GM19043 (cell line): ENCODE data around the gene BMPR1B.

Source experiments
- ATAC-seq: cut with Tn5 transposase; IDR thresholded peaks from one replicate; pipeline ENCODE4 v1.9.1; 2021; ENCODE audit warnings: low read depth; ENCODE audit not compliant: unreplicated experiment

The BMPR1B gene

DNA sequence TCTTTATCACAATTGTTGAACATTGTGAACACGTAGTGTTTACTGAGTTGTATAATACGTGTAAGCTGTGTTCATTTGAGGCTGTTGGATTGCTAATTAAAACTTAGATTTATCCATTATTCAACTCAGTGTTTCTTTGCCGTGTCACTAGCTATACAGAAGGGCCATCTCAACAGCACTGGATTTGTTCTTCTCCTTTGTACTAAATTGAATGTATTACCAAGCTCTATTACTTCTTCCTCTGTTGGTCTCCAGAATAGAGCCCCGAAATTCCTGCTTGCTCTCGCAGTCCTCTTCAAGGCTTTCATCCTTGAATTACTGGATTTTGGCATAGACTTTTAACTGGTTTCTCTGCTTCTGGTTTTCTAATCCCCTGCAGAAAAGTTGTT lies 182.8 kb downstream of the BMPR1B start:
- ATAC-seq, result no peak

DNA sequence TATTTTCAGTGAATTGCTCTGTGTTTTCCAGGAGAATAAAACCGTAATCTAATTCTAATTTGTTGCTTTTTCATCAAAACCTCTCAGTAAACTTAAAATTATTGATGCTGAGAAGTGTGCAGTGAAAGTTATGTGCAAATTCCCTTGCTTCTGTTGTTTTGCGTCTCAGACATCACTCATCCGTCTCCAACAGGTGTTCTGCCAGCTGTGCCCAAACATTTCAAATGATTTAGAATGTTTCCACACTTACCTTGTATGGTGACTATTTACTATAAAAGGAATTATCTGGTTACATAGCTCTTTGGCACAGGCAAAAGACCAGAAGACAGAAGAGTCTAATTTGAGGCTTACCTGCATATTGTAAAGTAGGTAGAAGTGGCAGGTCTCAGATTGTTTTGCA lies 184.0 kb downstream of the BMPR1B start:
- ATAC-seq, result no peak

DNA sequence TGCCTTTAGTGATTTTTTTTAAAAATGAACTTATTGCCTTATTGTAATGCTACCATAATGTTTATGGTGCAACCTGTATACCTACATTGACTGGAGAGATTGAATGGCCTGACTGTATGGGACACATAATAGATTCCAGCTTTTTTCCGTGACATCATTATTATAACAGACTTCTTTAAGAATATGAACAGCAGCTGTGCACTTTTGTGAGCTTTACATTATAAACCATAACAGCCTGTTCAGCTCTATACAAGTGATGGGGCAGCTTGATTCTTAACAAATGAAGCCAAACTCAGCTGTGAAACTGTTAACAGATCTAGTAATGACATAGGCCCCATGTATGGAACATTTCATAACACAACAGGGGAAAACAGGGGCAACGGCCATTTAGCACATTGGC lies 187.0 kb downstream of the BMPR1B start:
- no peak for ATAC-seq

DNA sequence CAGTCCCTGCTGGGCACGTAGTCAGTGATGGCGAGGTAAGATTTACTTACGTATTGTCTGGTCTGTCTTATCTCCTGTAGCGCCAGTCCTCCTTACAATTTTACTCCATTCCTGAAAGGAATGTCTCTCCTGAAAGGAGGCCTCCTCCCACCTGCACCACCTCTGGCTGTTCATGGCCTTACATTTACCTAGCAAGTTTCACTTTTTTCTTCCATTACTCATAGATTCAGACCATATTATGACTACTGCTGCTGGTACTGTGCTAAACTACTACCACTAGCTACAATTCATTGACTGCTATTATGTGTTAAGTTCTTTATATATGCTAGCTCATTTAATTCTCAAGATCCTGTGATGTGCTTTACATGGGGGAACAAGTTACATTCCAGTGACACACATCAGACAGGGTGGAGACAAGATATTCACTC lies 189.9 kb downstream of the BMPR1B start:
- ATAC-seq, result no peak

DNA sequence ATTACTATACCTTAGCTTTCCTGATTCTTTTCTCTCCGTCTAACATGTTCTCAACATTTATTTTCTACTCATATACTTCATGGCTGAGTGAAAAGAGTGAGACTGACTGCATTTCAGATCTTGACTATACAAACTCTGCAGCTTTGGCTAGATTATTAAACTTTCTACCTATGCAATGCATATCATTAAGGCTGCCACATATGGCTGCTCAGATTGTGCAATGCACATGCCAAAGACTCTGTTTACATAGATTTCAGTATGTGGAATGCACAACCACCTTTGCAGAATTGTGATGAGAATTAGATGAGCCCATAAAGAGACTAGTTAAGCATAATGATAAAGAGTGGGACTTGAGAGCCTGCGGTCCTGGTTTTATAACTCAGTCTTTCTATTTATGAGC lies 196.5 kb downstream of the BMPR1B start:
- no peak for ATAC-seq

DNA sequence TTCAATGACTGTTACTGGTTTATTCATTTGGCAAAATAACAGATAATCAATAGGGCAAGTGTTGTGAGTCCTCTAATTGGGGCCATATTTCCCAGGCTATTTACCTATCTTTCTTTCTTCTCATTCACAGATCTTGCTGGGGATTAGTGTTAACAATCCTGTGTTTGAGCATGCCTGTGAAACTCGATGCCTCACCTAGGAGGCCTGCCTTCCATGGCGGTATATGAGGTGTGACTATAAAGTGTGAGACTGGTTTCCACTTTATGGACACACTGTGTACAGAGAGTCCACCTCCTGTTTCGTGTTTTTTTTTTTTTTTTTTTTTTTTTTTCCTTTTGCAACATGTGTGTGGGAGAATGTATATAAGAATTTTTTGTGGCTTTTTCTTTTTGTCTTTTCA lies 199.3 kb downstream of the BMPR1B start:
- ATAC-seq, result no peak

DNA sequence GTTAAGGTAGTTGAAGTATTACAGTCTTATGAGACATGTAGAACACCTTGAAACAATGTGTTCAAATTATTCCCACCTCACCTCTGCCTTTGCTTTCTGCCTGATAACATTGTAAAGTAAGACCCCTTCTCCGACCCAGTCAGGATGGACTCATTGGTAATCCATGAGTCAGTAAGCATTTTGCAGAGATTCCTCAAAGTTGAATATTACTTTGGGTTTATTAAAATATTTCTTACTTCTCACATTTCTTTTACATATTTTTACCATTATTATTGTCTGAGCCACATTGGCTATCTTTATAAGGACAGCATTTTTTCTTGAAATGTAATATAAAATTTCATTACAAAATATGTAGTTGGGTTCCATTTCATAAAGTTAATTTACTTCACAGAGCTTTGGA lies 201.6 kb downstream of the BMPR1B start:
- no peak for ATAC-seq

DNA sequence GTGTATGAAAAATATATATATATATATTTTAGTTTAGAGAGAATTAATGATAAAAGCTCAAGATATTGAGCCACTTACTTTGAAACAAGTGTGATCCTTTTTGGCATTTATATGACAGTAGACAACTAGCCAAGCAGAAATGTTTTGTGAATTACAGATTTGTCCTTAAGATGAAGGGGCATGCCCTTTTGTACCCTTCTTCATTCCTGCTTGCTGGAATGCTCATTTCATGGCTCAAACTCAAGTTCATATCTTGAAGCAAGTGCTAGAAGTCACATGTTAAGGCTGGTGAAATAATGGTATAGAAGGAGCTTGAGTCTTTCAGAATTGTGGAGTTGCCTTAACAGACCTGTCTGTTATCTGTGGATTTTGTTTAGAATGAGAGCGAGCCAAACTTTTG lies 203.0 kb downstream of the BMPR1B start:
- ATAC-seq, result no peak

DNA sequence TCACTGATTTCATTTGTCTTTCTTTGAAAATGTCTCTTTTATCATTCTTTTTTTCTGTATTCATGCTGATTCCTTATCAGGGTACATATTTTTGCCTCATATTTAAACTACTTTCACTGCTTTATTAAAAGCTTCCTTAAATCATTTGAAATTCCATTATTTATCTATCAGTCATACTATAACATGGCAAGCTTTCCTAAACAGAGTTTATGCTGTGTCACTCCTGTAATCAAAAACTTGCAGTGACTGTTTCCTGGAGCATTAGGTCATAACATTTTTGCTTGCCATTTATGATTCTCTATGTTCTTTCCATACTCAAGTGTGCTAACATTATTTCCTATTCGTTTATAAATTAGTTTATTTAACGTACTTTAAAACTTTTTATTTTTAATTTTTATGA lies 203.7 kb downstream of the BMPR1B start:
- ATAC-seq, result no peak

DNA sequence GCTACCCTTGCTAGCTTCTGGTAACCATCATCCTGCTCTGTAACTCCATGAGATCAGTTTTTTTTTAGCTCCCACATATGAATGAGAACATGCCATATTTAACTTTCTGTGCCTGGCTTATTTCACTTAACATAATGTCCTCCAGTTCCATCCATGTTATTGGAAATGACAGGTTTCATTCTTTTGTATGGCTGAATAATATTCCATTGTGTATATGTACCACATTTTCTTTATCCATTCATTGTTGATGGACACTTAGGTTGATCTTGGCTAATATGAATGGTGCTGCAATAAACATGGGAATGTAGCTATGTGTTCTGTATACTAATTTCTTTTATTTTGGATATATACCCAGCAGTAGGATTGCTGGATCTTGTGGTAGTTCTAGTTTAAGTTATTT lies 204.7 kb downstream of the BMPR1B start:
- ATAC-seq, result no peak

DNA sequence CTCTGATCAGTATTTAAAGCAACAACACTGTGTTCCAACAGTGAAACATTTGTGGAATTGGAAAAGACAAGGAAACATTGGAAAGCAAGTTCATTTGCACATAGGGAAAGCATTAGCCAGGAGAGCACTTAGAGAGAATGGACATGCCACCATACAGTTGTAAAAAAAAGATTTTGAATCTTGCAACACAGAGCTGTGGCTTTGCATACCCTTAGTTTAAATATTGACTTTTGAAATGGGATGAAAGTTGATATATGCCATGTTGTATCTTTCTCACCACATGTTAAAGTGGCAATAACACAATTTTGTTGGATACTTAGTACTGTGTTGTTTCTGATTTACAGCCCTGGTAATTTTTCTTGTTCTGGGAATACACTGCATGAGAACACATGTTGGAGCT lies 208.1 kb downstream of the BMPR1B start:
- ATAC-seq, result no peak

DNA sequence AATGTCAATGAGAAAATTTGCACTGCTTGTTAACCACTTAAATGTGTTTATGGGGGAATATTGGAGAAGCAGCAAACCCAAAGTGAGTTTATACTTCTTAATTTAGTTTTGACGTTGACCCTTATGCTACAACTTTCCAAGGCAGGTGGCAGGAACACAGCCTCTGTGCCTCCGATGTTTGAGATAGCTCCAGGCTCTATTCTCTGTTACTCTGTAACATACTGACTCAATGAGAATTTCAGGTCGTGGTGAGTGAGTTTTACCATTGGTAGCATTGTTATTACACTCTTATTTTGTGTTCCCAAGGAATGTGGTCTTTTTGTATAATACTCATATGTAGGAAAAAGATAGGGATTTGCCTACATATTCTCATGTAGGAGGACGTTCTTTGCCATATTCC lies 210.7 kb downstream of the BMPR1B start:
- ATAC-seq, result no peak

DNA sequence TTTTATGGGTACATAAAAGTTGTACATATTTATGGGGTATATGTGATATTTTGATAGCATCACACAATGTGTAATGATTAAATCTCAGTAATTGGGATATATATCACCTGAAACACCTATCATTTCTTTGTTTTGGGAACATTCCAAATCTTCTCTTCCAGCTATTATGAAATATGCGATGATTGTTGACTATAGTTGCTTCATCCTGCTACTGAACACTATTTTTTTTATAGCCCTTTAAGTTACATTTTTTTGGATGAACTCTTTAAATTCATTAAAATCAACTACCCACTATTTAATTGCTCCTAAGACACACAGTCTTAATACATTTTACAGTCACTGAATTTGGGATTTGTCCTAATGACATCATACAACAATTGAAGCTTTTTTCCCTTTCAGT lies 212.9 kb downstream of the BMPR1B start:
- no peak for ATAC-seq

DNA sequence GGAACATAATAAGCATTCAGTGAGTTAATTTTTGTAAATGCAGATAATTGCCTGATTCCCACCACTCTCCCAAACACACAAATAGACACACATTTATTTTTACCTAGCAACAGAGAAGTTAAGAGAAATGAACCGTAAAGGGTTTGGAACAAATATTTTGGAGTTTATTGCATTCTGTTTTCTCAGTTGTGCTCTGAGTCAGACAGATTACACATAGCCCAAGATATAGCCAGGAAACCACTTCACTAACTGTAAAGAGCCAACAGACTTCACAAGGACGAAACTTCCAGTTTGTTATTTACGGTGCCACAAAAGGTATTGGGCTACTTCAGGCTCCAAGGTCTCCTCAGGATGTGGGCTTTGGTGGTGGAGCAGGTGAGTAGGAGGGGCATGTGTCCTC lies 217.0 kb downstream of the BMPR1B start:
- no peak for ATAC-seq

DNA sequence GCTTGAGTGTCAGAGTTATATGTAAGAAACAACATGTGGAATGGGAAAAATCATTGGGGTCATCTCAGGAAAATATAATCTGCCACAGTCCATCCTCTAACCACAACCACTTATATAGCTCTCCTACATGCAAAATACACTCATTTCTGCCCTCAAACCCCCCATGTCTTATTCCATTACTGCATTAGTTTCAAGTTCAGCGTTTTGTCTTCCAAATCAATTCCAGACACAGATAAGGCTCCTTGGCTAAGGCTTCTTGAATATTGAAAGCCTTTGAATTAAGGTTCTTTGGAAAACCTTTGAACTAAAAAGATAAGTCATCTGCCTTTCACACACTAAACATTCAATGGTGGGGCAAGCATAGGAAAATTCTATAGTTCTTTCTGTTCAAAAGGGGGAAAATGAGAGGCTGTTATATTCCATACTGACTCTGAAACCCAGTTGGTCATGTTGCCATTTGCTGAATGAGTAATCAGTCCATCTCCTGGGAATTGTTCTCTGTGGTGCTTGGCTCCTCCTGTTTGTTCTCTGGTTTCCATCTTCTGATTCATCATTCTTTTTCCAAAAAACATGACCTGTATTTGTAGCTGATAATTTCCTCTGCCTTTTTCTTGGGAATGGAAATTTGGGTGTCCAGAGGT lies 218.7 kb downstream of the BMPR1B start:
- ATAC-seq, result no peak

DNA sequence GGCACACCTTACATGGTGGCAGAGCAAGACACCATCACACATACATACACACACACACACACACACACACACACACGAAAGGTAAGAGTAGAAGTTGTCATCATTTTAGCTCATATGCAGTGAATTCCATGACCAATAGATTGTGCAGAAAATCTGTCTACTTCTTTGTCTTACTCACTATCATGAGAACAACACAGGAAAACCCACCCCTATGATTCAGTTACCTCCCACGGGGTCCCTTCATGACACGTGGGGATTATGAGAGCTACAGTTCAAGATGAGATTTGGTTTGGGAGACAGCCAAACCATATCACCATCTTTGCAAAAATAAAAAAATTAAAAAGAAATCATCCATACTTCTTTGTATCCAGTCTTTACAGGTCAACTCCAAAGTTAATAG lies 221.1 kb downstream of the BMPR1B start:
- no peak for ATAC-seq

DNA sequence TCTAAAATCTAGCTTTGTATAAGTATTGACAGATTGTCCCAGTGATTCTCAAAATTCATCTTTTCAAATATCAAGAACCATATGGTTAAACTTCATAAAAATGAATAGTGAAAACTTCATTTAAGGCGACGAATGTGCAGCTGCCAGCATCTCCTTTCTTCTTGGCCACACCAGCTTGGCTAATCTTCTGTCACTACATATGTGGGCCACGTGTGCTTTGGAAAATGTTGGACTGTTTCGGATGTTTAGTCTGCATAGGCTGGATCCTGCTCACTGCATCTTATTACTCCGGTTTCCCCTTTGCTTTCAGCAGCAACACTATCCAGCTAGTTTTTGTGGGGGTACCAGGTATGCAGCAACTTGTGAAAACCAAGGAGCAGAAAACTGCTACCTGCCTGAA lies 221.9 kb downstream of the BMPR1B start:
- ATAC-seq, result no peak

DNA sequence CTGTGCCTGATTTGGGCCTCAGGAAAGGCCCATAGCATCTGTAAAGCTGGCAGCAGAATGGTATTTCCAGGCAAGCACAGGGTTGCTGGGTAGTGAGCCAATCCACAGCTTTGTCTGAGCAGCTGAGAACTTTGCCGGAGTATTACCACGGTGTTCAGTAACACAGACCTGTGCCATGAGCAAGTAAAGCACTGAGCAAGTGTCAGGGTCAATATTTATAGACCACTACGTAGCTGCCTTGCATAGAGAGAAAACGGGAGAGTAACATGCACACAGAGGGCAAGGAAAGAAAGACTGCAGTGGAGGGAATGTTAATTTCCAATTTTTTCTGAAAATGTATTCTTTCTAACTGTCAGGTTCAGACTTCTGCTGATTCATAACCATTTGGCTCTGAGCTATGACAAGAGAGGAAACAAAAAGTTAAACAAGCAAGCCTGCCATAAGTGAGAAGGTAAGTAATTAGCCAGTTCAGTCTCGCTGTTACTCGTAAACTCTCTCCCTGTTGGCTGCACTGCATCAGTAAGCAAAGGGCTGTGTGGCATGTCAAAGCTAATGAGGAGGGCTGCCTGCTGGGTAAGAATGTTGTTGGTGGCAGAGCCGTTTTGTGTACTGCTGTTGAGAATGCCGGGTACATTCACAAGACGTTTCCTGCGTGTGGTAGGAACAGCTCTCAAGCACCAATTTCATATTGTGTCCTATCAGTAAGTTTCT lies 238.1 kb downstream of the BMPR1B start:
- ATAC-seq, result peak; percentile 33

DNA sequence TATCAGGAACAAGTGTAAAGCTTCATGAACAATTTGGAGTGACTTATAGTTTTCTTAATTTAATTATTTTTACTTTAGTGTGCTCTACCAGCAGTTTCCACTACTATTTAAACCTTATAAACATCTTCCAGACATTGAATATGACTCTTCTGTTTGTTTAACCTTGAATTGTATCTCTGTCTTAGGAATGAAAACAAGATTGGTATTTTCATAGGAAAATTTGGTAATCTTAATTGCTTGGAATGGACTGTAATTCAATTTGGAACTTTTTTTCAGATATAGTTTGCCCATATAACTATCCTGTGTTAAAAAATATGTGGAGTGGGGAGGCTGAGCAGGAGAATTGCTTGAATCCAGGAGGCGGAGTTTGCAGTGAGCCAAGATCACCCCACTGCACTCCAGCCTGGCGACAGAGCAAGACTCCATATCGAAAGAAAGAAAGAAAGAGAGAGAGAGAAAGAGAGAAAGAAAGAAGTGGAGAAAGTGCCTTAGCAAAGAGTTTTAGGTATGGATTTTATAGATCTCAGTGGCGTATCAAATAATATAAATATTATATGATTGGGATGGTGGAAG lies 242.4 kb downstream of the BMPR1B start:
- ATAC-seq, result no peak

DNA sequence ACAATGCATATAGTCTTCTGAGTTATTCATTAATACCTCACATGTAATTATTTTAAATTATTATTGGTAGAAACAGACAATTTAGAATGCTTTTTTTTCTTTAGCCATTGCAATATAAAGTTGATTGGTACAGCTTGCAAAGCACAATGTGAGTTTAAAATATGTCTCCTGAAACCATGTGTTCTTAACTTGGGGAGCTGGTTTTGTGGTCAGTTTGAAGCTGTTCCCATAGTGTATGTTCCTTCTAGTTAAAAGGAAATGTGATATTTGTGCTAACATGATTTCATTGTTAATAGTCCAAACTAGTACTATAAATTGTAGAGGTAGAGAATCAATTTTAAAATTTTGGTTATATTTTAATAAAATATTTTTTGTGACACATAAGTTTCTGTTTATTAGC lies 247.2 kb downstream of the BMPR1B start:
- ATAC-seq, result no peak

DNA sequence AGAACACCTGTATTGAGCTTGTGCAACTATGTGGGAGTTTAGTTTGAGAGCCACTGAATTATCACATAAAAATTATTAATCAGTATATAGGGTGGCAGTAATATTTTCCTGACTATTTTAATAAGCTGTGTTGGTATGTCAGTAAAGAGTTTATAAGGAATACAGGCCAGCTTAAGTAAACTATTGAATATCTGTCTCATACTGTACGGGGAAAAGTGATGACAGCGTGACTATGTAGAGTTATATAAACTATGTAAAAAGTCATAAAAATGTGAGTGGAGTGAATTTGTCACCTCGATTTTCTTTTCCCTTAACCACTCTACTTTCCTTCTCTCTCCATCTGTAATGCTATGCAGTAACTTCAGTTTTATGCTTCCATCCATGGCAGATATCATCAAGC lies 250.2 kb downstream of the BMPR1B start:
- no peak for ATAC-seq

DNA sequence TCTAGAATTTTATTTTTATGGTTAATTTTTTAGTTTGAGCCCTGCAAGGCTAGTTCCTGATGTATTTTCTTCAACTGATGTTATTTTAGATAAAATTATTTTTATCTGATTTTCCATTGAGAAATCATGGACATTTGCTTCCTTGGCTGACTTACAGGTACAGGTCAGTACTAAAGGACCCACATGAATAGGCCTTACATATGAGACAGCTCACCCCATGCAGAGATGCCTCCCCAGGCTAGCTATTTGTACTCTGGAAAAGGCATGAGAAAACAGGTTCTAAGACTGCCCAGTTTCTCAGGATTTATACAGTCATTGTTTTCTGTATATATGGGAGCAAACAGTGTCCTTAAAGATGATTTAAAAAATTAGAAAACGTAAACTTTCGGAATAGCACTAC lies 255.5 kb downstream of the BMPR1B start:
- ATAC-seq, result no peak
